Body of pancreas (tissue), 4 donors: ENCODE results near the gene NFYC.

Experiments
- POLR2A ChIP-seq, 3 donors: fragments of 450-650 bp; IDR thresholded peaks; one replicate each; pipeline ENCODE4 v1.6.1; 2016; ENCODE audit warnings: antibody characterized with exemption in 3 of 3, mild to moderate bottlenecking in 2 of 3
- TF ChIP-seq, protein P1 (sequence below), 7 experiments: fragments of 450-650 bp in 4 of 7; fragments of 200-600 bp in 3 of 7; sonication (generic) in 3 of 7; IDR thresholded peaks; one replicate each; pipeline ENCODE4 v1.5.1; 2016 to 2019; ENCODE audit warnings: antibody characterized with exemption in 7 of 7

GRCh38 chr1:40803447-40803846 is 111.9 kb downstream of the NFYC start:
- TF ChIP-seq, protein P1, sequence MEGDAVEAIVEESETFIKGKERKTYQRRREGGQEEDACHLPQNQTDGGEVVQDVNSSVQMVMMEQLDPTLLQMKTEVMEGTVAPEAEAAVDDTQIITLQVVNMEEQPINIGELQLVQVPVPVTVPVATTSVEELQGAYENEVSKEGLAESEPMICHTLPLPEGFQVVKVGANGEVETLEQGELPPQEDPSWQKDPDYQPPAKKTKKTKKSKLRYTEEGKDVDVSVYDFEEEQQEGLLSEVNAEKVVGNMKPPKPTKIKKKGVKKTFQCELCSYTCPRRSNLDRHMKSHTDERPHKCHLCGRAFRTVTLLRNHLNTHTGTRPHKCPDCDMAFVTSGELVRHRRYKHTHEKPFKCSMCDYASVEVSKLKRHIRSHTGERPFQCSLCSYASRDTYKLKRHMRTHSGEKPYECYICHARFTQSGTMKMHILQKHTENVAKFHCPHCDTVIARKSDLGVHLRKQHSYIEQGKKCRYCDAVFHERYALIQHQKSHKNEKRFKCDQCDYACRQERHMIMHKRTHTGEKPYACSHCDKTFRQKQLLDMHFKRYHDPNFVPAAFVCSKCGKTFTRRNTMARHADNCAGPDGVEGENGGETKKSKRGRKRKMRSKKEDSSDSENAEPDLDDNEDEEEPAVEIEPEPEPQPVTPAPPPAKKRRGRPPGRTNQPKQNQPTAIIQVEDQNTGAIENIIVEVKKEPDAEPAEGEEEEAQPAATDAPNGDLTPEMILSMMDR (IDR thresholded peaks at IDR 0.05), result no peak
- no peak for TF ChIP-seq POLR2A (IDR thresholded peaks at IDR 0.05)
